GM19023 (cell line): ENCODE results near the gene NOP10.
"Not testable (repeated sequence)": the region's sequence is repeated elsewhere in the genome, so short reads cannot be mapped to it uniquely, and the experiment has no call there.

Experiments used
- ATAC-seq: cut with Tn5 transposase; IDR thresholded peaks from one replicate; pipeline ENCODE4 v1.9.1; 2021; ENCODE audit warnings: mild to moderate bottlenecking, moderate library complexity; ENCODE audit not compliant: unreplicated experiment

Gene NOP10

GRCh38 chr15:34342737-34343575, at the start of gene NOP10, which contains the start of gene NUTM1:
NOP10 (minus strand) TSS chr15:34343136; CDS start chr15:34343073, 63 bp downstream.
NUTM1 (plus strand) TSS chr15:34343315; CDS start chr15:34343697, 382 bp downstream.
- peak; percentile 87 for ATAC-seq

- ATAC-seq: not testable (repeated sequence)
Observed at GRCh38 chr15:34389594-34390086, 46.7 kb upstream of the NOP10 start.

GRCh38 chr15:34381829-34382521, 39.0 kb upstream of the NOP10 start:
- not testable (repeated sequence) for ATAC-seq

GRCh38 chr15:34380491-34380890, 37.6 kb upstream of the NOP10 start:
- not testable (repeated sequence) for ATAC-seq

- no peak for ATAC-seq
Observed at GRCh38 chr15:34376856-34377255, 33.9 kb upstream of the NOP10 start.

GRCh38 chr15:34375541-34375940, 32.6 kb upstream of the NOP10 start:
- ATAC-seq: not testable (repeated sequence)

- ATAC-seq: no peak
Observed at GRCh38 chr15:34374816-34375215, 31.9 kb upstream of the NOP10 start.

GRCh38 chr15:34373951-34374350, 31.0 kb upstream of the NOP10 start:
- ATAC-seq: no peak

GRCh38 chr15:34370643-34371042, 27.7 kb upstream of the NOP10 start:
- no peak for ATAC-seq

- no peak for ATAC-seq
Observed at GRCh38 chr15:34370129-34370528, 27.2 kb upstream of the NOP10 start.

GRCh38 chr15:34367101-34368081, 24.5 kb upstream of the NOP10 start, which contains the start of gene LPCAT4:
LPCAT4 (minus strand) TSS chr15:34367196; CDS start chr15:34367100, 96 bp downstream.
- peak; percentile 84 for ATAC-seq

GRCh38 chr15:34366271-34367065, 23.5 kb upstream of the NOP10 start:
- peak; percentile 21 for ATAC-seq

GRCh38 chr15:34365836-34366235, 22.9 kb upstream of the NOP10 start:
- ATAC-seq: no peak

- ATAC-seq: no peak
Observed at GRCh38 chr15:34365091-34365825, 22.3 kb upstream of the NOP10 start.

GRCh38 chr15:34364041-34364440, 21.1 kb upstream of the NOP10 start:
- ATAC-seq: no peak

GRCh38 chr15:34362047-34362773, 19.3 kb upstream of the NOP10 start:
- no peak for ATAC-seq

GRCh38 chr15:34361278-34361677, 18.3 kb upstream of the NOP10 start:
- no peak for ATAC-seq

- no peak for ATAC-seq
Observed at GRCh38 chr15:34360298-34360697, 17.4 kb upstream of the NOP10 start.
